Activated CD8-positive, alpha-beta T cell treated with anti-CD3 and anti-CD28 coated beads for 36 hours (primary cell): ENCODE measurements around the gene MICA. TPM values are rescaled to one million over a fixed set of nuclear protein-coding genes. Genes with fewer than 3 reads are reported as not detected.
"Not testable (repeated sequence)": the region's sequence is repeated elsewhere in the genome, so short reads cannot be mapped to it uniquely, and the experiment has no call there.

Source experiments
- ATAC-seq: fragments of 200-7000 bp; cut with Tn5 transposase; one replicate; pipeline ENCODE4 v1.10.0; 2021; ENCODE audit warnings: mild to moderate bottlenecking, moderate library complexity
- CTCF ChIA-PET: fragments of 350-600 bp; sonication (Branson Sonifier 250); formaldehyde crosslinking; loops from one replicate; lab custom pipeline; 2021; ENCODE audit warnings: antibody characterized with exemption; lab: Charles Lee
- POLR2A ChIA-PET: fragments of 350-600 bp; sonication (Branson Sonifier 250); formaldehyde crosslinking; loops from one replicate; lab custom pipeline; 2021; ENCODE audit warnings: antibody characterized with exemption; lab: Charles Lee
- DNase-seq: peaks from one replicate; pipeline ENCODE4 v3.0.0-alpha.2; 2020
- H3K27ac Mint-ChIP-seq: one replicate; pipeline ENCODE4 v1.8.0; 2021; ENCODE audit warnings: mild to moderate bottlenecking, mixed read lengths
- H3K27me3 Mint-ChIP-seq: one replicate; pipeline ENCODE4 v1.8.0; 2021; ENCODE audit warnings: mixed read lengths
- H3K36me3 Mint-ChIP-seq: one replicate; pipeline ENCODE4 v1.8.0; 2021; ENCODE audit warnings: low read depth, mixed read lengths
- H3K4me1 Mint-ChIP-seq: one replicate; pipeline ENCODE4 v1.8.0; 2021; ENCODE audit warnings: low read depth, mixed read lengths
- H3K4me3 Mint-ChIP-seq: one replicate; pipeline ENCODE4 v1.8.0; 2021; ENCODE audit warnings: mild to moderate bottlenecking, moderate library complexity, mixed read lengths
- H3K9me3 Mint-ChIP-seq: one replicate; pipeline ENCODE4 v1.8.0; 2021; ENCODE audit warnings: mixed read lengths
- CTCF ChIP-seq: fragments of 200-600 bp; IDR thresholded peaks from one replicate; pipeline ENCODE4 v1.8.0; 2022; ENCODE audit warnings: antibody characterized with exemption, mild to moderate bottlenecking
- intact Hi-C: fragments of 100-400 bp; cut with micrococcal nuclease; formaldehyde crosslinking; loops from one replicate; pipeline ENCODE4 v1.10.0; 2022
- total RNA-seq, 2 experiments: library from RNA; stranded (reverse); gene quantifications; one replicate each; pipeline ENCODE4 v1.2.3, GENCODE V29; 2021

Gene MICA
- total RNA-seq, 2 experiments from 2014 or later = 5.6 to 6.0 TPM

- ChIA-PET POLR2A (interaction anchor here (0.6 to 1.7 kb wide), 6 partner anchors 18 to 750 kb away, joined by 3 to 8 read pairs (median 3); partner anchors contain the start of gene MICB), CTCF (interaction anchor here (2.1 to 7.9 kb wide), 3 partner anchors 36 to 91 kb away, joined by 5 to 98 read pairs (median 13); no protein-coding TSS in a partner anchor)
- intact Hi-C loops = no loop called here
- no peak for TF ChIP-seq CTCF
- Mint-ChIP-seq H3K9me3 (no peaks in the 10 kb centered on the region), H3K27me3 (no peaks in the 10 kb centered on the region), H3K27ac (peak overlapping the region; percentile 71), H3K4me1 (peaks cover 49% of the 10 kb centered on the region), H3K4me3 (peak overlapping the region; percentile 81), H3K36me3 (peaks cover 2% of the 10 kb centered on the region)
- ATAC-seq = peak; percentile 19
- DNase-seq = peak; percentile 70
These were observed 792 bp upstream of the MICA start for GRCh38 chr6:31402324-31403282.

GRCh38 chr6:31404061-31404364, 618 bp downstream of the MICA start:
- H3K27ac Mint-ChIP-seq, ATAC-seq, DNase-seq, intact Hi-C loops, H3K36me3 Mint-ChIP-seq, H3K9me3 Mint-ChIP-seq, H3K27me3 Mint-ChIP-seq: not testable (repeated sequence)
- CTCF ChIA-PET = interaction anchor here (7.9 kb wide), 1 partner anchor 39 kb away, joined by 98 read pairs; no protein-coding TSS in a partner anchor
- POLR2A ChIA-PET = interaction anchor here (0.8 to 1.7 kb wide), 3 partner anchors 11 to 94 kb away, joined by 3 to 8 read pairs (median 3); partner anchors contain the start of gene MICB
- peaks cover 56% of the 10 kb centered on the region for H3K4me1 Mint-ChIP-seq
- H3K4me3 Mint-ChIP-seq = peak overlapping the region; percentile 81

GRCh38 chr6:31405996-31406395, 2.6 kb downstream of the MICA start:
- intact Hi-C loops = no loop called here
- Mint-ChIP-seq H3K27me3 (no peaks in the 10 kb centered on the region), H3K4me1 (peaks cover 64% of the 10 kb centered on the region), H3K9me3 (no peaks in the 10 kb centered on the region), H3K27ac (no peak overlapping the region), H3K4me3 (no peak overlapping the region), H3K36me3 (peaks cover 11% of the 10 kb centered on the region)
- no peak for DNase-seq
- CTCF ChIA-PET = interaction anchor here (1.1 to 2.5 kb wide), 2 partner anchors 8 to 36 kb away, joined by 4 to 12 read pairs; no protein-coding TSS in a partner anchor
- TF ChIP-seq CTCF = no peak
- POLR2A ChIA-PET = no interaction called here
- ATAC-seq = no peak

GRCh38 chr6:31407699-31408098, 4.3 kb downstream of the MICA start:
- CTCF ChIA-PET = interaction anchor here (2.5 kb wide), 1 partner anchor 34 kb away, joined by 12 read pairs; no protein-coding TSS in a partner anchor
- ATAC-seq = no peak
- intact Hi-C loops = no loop called here
- H3K4me1 Mint-ChIP-seq = peaks cover 47% of the 10 kb centered on the region
- H3K36me3 Mint-ChIP-seq = peaks cover 14% of the 10 kb centered on the region
- no peak for DNase-seq
- no peaks in the 10 kb centered on the region for H3K27me3 Mint-ChIP-seq
- H3K9me3 Mint-ChIP-seq = no peaks in the 10 kb centered on the region
- H3K4me3 Mint-ChIP-seq = no peak overlapping the region
- POLR2A ChIA-PET = no interaction called here
- TF ChIP-seq CTCF = no peak
- no peak overlapping the region for H3K27ac Mint-ChIP-seq

DNA sequence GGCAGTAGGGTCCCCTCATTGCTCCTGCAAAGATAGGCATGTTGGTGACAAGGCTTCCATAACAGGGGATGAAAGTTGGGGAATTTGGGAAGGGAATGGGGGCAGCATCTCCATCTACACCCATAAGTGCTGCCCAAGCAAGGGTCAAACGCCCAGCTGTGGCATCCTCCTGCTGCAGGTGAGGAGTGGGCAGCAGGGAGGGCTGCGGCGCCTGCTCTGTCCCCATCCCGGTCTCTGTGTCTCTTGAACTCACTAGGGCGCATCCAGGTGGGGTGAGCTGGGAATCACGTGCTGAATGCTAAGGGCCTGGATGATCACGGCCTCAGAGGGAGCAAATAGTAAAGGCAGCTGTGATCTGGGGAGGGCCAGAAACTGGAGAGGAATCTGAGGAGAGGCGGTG, 9.1 kb downstream of the MICA start:
- Mint-ChIP-seq H3K27me3 (no peaks in the 10 kb centered on the region), H3K4me3 (no peak overlapping the region), H3K9me3 (no peaks in the 10 kb centered on the region), H3K27ac (no peak overlapping the region), H3K36me3 (peaks cover 48% of the 10 kb centered on the region), H3K4me1 (peaks cover 22% of the 10 kb centered on the region)
- POLR2A ChIA-PET = interaction anchor here (0.6 kb wide), 1 partner anchor 1304 kb away, joined by 4 read pairs; no protein-coding TSS in a partner anchor
- no peak for TF ChIP-seq CTCF
- intact Hi-C loops = no loop called here
- no peak for DNase-seq
- ATAC-seq = no peak
- CTCF ChIA-PET = no interaction called here

GRCh38 chr6:31414148-31414770, 10.9 kb downstream of the MICA start:
- DNase-seq, H3K4me1 Mint-ChIP-seq, CTCF ChIA-PET, POLR2A ChIA-PET, ATAC-seq, H3K9me3 Mint-ChIP-seq, H3K27me3 Mint-ChIP-seq, intact Hi-C loops, H3K4me3 Mint-ChIP-seq, H3K27ac Mint-ChIP-seq: not testable (repeated sequence)
- H3K36me3 Mint-ChIP-seq = peaks cover 54% of the 10 kb centered on the region
